Measurements from ENCODE around the gene LEKR1.
"Not testable (repeated sequence)": the region's sequence is repeated elsewhere in the genome, so short reads cannot be mapped to it uniquely, and the experiment has no call there.

LEKR1 gene

GRCh38 chr3:156808025-156808424, 18.1 kb upstream of the LEKR1 start:
- DNase-seq: no peak

- no peak for DNase-seq
Measured at GRCh38 chr3:156811089-156811862, 14.9 kb upstream of the LEKR1 start.

DNA sequence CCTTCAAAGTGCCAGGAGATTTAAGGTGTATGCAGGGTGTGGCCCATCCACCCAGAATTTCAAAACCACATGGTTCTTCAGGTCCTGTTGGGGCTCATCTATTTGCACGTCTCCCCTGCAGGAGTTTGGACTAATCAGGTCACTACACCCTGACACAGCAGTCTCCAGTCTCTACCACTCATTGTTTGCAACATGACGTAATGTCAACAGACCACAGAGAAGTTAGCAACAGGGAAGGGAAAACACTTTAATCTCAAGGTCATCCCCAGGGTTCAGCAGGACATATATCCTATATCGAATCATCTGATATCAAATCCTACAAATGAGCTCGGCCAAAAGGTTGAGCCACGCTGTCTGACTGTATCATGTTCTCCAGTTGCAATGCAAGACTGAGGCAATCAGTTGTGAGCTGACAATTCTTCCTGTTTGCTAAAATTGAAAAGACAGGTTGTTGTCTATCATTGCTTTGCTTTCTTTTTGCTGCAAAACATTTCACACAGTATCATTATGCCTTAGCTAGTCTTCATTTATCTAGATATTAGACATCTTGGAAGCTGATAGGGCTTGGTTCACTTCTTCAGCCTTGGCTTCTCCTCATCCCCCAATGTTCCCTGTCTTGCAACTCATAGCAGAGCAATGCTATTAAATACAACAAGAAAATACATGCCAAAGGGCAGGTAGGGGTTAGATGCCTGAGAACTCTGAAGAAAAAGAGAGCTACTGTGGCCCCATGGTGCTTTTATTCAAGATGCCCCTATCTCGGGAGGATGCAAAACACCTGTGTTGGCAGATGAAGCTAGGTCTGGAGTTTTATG, 13.4 kb upstream of the LEKR1 start:
- DNase-seq: no peak

DNA sequence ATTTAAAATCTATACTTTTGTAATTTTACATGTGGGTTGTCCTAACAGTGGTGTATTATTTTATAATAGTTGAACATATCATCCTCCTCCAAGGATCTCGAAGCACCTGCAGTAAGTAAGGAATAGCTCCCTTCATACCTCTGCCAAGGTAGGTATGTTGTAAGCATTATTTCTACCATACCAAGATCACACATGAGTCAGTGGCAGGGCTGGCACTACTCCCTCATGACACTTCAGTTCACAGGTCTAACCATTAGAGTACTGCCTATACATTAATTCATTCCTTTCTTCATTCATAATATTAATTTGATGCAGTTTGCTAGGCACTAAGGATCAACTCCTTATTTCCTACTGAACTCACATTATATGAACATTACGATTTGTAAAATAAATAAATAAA, 11.9 kb upstream of the LEKR1 start:
- DNase-seq: no peak

DNA sequence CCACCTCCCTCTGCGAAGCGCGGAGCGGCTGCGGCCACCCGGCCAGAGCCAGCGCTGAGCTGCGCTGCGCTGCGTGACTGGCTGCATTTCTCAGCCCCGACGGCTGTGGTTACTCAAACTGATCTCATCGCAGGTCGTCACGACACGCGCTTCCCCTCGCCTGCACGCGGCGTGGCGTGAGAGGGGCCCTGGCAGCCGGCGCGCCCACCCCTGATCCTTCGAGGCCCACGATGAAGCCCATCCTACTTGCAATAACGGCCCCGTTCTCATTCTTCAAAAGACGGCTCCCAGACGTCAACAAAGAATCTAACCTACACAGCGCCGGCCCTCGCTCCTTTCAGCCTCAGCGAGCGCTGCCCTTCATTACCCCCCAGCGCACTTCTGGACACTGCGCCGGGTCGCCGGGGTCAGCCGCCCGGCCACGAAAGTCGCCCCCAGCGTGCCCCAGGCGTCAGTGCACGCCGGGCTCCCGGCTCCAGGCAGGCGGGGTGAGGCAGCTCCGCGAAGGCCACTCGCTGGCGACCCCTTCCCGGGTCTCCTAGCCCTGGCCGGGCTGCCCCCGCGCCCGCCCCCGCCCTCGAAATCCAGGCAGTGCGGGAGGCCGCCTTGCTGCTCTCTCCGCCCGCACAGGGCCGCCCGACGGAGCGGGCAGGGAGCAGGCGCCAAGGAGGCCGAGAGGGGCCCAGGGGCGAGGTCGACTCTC, 9.9 kb upstream of the LEKR1 start:
- DNase-seq: peak in 2 of 4 experiments; percentile 11 to 20

- peak; percentile 64 to 79 (median 70) for DNase-seq
Measured at GRCh38 chr3:156816794-156817645, 9.1 kb upstream of the LEKR1 start.

DNA sequence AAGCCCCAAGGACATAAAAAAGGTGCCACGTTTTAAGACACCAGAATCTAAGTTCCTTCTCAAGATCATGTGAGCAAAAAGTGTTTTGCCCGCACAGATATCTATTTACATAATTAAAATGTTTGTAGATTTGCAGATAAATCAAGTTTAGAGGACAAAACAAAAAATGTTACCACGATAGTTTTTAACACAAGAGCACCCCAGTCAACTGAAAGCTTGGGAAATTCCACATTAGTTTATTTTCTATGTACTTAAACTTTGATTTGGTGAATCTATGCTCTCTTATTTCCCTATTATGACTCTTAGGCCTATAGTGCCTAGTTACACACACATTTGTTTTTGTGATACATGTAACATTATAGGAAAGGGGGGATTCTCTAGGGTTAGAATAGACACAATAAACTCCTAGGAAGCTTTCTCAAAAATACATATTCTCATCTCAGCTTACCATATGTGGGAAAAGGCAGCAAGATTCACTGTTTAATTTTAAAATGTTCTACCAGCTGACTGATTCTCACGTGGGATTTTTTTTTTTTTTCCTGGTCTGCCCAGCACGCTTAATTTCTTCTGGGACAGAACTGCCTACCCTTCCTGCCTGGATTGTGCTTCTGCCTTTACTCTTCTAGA, 8.4 kb upstream of the LEKR1 start:
- DNase-seq: no peak

DNA sequence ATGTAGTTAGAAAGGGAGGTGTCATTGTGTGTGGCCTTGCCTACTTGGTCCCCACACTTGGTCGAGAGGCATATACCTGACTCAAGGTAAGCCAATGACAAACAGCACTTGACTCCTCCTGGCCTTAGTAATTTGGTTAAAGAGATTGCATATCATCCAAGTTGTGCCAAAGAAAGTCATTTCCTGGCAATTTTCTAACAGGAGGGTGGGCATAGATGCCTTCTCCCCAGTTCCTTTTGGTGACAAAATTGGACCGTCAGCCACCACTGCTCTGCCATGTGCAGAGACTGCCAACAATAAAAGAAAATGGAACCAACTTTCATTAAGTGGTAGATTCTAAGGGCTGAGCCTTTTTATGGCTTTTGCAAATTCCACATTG, 7.9 kb upstream of the LEKR1 start:
- no peak for DNase-seq

DNA sequence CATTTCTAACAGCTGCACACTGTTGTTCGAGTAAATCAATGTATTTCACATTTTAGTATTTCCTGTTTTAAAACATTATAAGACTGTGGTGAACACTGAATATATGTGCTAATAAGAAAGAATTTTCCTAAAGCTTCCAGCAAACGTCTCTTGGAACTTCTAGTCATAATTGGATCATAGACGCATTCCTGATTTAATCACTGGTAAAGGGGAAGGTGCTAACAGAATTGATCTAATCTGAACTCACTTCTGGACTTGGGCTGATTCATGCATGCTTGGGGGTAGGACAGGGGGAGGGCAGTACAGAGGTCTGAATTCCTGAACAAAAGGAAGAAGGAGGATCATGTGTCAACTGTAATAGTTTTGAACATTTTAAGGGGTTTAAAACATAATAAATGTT, 7.3 kb upstream of the LEKR1 start:
- no peak for DNase-seq

- no peak for DNase-seq
Measured at GRCh38 chr3:156819842-156820691, 6.1 kb upstream of the LEKR1 start.

DNA sequence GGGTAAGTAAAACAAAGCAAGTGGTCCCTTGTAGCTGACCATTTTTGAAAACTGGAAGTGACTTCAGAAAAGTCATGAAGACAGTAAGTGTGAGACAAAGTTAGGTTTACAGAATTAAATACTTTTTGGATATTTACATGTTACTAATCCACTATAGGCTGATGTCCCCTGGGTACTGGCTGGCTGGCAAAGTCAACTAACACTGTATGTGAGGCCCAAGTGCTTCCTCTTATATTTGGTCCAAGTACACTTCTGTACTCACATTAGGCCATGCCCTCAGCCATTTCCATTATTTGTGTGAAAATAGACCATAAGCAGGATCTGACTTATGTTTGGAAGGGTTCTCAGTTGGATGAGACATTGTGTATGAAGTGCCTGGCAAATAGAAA, 5.5 kb upstream of the LEKR1 start:
- DNase-seq: no peak

DNA sequence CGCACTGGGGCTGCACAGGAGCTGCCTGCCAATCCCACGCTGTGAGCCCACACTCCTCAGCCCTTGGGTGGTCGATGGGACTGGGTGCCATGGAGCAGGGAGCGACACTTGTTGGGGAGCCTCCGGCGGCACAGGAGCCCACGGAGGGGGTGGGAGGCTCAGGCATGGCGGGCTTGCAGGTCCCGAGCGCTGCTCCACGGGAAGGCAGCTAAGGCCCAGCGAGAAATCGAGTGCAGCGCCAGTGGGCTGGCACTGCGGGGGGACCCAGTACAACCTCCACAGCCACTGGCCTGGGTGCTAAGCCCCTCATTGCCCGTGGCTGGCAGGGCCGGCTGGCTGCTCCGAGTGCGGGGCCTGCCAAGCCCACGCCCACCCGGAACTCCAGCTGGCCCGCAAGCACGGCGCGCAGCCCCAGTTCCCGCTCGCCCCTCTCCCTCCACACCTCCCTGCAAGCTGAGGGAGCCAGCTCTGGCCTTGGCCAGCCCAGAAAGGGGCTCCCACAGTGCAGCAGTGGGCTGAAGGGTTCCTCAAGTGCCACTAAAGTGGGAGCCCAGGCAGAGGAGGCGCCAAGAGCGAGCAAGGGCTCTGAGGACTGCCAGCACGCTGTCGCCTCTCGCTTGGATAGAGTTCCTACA, 3.4 kb upstream of the LEKR1 start:
- DNase-seq: not testable (repeated sequence)

DNA sequence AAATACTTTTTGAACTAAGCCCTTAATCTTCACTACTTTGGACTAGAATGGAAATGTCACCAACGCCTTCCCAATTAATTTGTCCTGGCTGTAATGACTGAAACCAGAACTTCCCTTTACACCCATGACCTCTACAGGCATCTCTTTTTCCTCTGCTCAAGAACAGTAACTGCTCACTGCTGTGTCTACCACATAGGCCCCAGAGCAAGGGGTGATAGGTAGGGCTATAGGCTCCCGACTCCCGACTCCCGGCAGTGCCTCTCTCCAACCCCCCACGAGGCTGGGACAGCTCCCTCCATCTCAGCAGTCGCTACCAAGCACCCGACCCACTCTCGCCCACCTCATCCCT, 384 bp upstream of the LEKR1 start:
- no peak for DNase-seq

GRCh38 chr3:156826896-156827882, 1.0 kb downstream of the LEKR1 start:
- no peak for DNase-seq

GRCh38 chr3:156831006-156831405, 4.9 kb downstream of the LEKR1 start:
- no peak for DNase-seq

DNA sequence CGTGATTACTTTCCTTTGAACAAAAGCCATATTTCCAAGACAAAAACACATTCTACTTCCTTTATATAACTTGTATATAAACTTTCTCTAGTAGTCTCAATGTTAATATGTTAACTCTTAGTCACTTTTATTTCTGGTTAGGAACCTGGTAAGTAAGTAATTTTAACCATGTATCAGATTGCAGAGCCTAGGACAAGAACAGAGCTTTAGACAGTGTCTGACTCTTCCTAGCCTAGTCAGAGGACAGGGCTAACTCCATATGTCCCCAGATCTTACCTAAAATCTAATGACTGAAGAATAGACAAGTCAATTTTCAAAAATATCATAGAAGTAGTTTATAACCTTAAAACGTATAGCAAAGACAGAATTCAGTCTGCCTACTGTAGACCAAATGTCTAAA, 8.3 kb downstream of the LEKR1 start:
- DNase-seq: no peak

DNA sequence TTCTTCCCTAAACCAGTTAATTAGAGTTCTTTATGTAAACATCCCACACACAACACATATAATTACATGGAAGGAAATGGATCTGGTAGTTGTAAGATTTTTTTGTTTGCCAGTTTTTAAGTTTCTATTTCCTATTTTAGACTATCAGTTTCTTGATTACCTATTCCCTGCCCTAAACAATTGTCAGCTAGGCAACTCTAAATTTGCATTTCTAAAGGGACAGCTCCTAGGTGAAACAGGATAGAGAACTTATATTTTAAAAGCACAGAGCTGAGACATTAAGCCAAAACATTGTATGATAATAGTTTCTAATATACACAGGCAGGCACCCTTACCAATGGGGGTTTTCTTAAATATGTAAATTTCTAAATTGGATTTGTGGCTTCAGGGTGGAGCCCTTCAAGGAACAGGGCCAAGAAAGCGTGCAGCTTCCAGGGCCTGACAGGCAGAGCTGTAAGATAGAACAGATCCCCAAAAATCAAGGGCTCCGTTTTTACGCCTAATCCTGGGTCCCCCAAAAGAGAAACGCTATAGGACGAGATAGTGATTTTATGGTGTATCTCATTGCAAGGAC, 8.9 kb downstream of the LEKR1 start:
- no peak for DNase-seq

GRCh38 chr3:156836701-156837100, 10.5 kb downstream of the LEKR1 start:
- no peak for DNase-seq

GRCh38 chr3:156837115-156837514, 11.0 kb downstream of the LEKR1 start:
- DNase-seq: no peak

Data from activated naive CD4-positive, alpha-beta T cell (primary cell).